Bronchial epithelial cell (primary cell): Measurements from ENCODE around the gene OMG. TPM values are rescaled to one million over a fixed set of nuclear protein-coding genes. Genes with fewer than 3 reads are reported as not detected.
"Not testable (repeated sequence)": the region's sequence is repeated elsewhere in the genome, so short reads cannot be mapped to it uniquely, and the experiment has no call there.

ENCODE experiments used
- DNase-seq: peaks from one replicate; pipeline ENCODE4 v3.0.0-alpha.2; 2010; ENCODE audit warnings: low read depth
- FAIRE-seq: peaks from 2 replicates; lab custom pipeline; 2011; peaks lifted over from hg19 to GRCh38; lab: Jason Lieb, UNC
- H3K27me3 ChIP-seq: 2 replicates; pipeline ENCODE4 v1.5.1; 2011; ENCODE audit warnings: low read length; ENCODE audit not compliant: control insufficient read depth, insufficient read depth
- H3K36me3 ChIP-seq: 2 replicates; pipeline ENCODE4 v1.5.1; 2011; ENCODE audit warnings: low read length; ENCODE audit not compliant: control insufficient read depth, insufficient read depth
- H3K4me3 ChIP-seq: 2 replicates; pipeline ENCODE4 v1.5.1; 2011; ENCODE audit warnings: mild to moderate bottlenecking, low read depth, low read length, control low read depth
- CTCF ChIP-seq: IDR thresholded peaks from 2 replicates; pipeline ENCODE4 v1.5.1; 2011; ENCODE audit warnings: mild to moderate bottlenecking, moderate library complexity, low read length, control low read depth, inconsistent platforms; ENCODE audit not compliant: insufficient read depth, severe bottlenecking
- total RNA-seq: library from RNA; depleted of rRNA; stranded (reverse); fragments of >200 nt; gene quantifications from 2 replicates; pipeline ENCODE4 v1.2.1, GENCODE V29; 2014

OMG gene
- not detected in 2 replicates for total RNA-seq

GRCh38 chr17:31297090-31297489 is at the start of gene OMG:
OMG (minus strand) TSS chr17:31297239; CDS start chr17:31296331, 908 bp downstream.
- Histone ChIP-seq H3K27me3 (no peaks in the 10 kb centered on the region), H3K4me3 (no peak within 1 kb of the TSS), H3K36me3 (no peaks in the 10 kb centered on the region)
- FAIRE-seq (no peak), DNase-seq (no peak)
- no peak for TF ChIP-seq CTCF

DNA sequence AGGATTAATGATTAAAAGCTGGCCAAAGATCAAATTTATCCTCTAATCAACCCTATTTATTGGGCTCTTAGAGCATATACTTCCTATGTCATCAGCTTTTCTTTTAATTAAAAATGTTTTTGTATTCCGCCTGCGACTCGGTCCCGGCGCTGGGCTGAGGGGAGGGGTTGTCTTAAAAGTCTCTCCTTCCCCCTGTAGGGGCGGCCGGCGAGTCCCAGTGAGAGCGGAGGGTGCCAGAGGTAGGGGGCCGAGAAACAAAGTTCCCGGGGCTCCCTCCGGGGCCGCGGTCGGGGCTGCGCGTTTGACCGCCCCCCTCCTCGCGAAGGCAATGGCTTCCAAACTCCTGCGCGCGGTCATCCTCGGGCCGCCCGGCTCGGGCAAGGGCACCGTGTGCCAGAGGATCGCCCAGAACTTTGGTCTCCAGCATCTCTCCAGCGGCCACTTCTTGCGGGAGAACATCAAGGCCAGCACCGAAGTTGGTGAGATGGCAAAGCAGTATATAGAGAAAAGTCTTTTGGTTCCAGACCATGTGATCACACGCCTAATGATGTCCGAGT is 48.2 kb upstream of the OMG start:
- H3K4me3 ChIP-seq, H3K27me3 ChIP-seq, FAIRE-seq, DNase-seq, H3K36me3 ChIP-seq: not testable (repeated sequence)

- peaks cover 4% of the 10 kb centered on the region for H3K36me3 ChIP-seq
- no peak for TF ChIP-seq CTCF
- DNase-seq (peak; percentile 82), FAIRE-seq (no peak)
- H3K27me3 ChIP-seq = no peaks in the 10 kb centered on the region
- H3K4me3 ChIP-seq = no peak overlapping the region
Observed at GRCh38 chr17:31339906-31340661, 43.0 kb upstream of the OMG start.

- DNase-seq = peak; percentile 28
- no peak for FAIRE-seq
Observed at GRCh38 chr17:31329221-31329620, 32.2 kb upstream of the OMG start.

GRCh38 chr17:31328160-31328535 is 31.1 kb upstream of the OMG start:
- Histone ChIP-seq H3K27me3 (no peaks in the 10 kb centered on the region), H3K4me3 (no peak overlapping the region), H3K36me3 (no peaks in the 10 kb centered on the region)
- TF ChIP-seq CTCF = no peak
- DNase-seq = no peak
- FAIRE-seq = no peak

More at GRCh38 chr17:31329221-31329620, 32.2 kb upstream of the OMG start:
- no peaks in the 10 kb centered on the region for H3K36me3 ChIP-seq
- no peaks in the 10 kb centered on the region for H3K27me3 ChIP-seq
- H3K4me3 ChIP-seq = no peak overlapping the region
- TF ChIP-seq CTCF = no peak

DNA sequence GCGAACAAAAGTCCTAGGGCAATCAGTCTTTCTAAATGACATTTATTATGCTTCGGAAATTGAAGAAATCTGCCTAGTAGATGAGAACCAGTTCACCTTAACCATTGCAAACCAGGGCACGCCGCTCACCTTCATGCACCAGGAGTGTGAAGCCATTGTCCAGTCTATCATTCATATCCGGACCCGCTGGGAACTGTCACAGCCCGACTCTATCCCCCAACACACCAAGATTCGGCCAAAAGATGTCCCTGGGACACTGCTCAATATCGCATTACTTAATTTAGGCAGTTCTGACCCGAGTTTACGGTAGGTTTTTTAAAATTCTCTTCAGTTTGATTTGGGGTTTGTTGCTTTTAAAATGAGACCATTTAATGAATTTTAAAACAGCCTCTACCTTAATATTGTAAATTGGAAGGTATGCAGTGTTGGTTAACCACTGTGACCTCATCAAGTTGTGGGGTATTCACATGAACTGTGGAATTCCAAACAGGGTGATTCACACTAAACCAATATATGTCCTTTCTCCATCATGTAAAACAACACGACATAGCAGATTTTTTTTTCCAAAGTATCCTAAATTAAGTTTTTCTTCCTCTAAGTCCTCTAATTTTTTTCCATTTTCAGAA is 30.6 kb upstream of the OMG start:
- no peaks in the 10 kb centered on the region for H3K36me3 ChIP-seq
- H3K27me3 ChIP-seq = no peaks in the 10 kb centered on the region
- no peak for TF ChIP-seq CTCF
- FAIRE-seq (no peak), DNase-seq (peak; percentile 90)
- H3K4me3 ChIP-seq = no peak overlapping the region
